CD4-positive, alpha-beta T cell treated with Interferon alpha-2 for 1 hour (primary cell): ENCODE measurements around the gene RNPEPL1.
A peak's percentile ranks its signal among the peaks of the same experiment; 100 is the strongest.

ENCODE experiments used
- DNase-seq, 2 donors: peaks; one replicate each; pipeline ENCODE4 v3.0.0-alpha.2; 2020 to 2022

Gene RNPEPL1

GRCh38 chr2:240565333-240566202 is 2.7 kb upstream of the RNPEPL1 start:
- peak; percentile 93 to 95 for DNase-seq

DNA sequence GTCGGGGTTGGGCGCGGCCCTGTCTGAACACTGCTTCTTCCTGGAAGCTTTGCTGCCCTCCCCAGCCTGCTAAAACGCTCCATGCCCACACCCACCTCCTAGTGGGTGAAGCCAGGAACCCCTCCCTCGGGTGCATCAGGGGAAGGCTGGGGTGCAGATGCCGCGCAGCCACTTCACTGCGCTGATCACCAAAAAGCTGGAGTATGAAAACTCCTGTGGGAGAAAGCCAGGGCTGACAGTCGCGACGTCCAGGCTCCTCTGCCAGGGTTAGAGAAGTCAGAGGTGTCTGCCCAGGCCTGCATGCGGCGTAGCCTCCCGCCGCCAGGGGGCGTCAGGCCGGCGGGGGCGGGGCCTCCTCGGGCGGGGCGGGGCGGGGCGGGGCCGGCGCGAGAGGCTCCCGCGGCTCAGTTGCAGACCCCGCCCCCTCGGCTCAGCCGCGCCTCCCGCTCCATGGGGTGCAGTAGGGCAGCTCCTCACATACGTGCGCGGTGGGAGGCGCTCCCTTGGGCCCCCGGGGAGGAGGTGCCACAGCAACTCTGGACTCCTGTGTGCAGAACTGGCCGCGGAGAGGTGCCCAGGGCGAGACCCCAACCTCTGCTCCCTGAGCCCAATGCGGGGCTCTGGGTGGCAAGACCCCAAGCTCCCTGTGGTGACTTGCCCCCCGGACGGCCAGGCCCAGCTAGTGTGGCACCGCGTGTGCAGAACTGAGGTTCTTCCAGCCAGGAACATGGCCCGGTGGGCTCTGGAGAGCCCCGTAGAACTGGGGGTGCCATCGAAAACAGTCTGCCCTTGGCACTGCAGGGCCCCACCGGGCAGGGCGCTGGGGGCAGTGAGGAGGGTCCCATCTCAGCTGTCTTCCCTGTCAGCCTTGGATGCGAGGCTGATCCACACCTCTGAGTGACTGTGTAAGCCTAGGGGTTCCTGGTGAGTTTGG is 1.8 kb upstream of the RNPEPL1 start:
- peak; percentile 94 to 95 for DNase-seq

DNA sequence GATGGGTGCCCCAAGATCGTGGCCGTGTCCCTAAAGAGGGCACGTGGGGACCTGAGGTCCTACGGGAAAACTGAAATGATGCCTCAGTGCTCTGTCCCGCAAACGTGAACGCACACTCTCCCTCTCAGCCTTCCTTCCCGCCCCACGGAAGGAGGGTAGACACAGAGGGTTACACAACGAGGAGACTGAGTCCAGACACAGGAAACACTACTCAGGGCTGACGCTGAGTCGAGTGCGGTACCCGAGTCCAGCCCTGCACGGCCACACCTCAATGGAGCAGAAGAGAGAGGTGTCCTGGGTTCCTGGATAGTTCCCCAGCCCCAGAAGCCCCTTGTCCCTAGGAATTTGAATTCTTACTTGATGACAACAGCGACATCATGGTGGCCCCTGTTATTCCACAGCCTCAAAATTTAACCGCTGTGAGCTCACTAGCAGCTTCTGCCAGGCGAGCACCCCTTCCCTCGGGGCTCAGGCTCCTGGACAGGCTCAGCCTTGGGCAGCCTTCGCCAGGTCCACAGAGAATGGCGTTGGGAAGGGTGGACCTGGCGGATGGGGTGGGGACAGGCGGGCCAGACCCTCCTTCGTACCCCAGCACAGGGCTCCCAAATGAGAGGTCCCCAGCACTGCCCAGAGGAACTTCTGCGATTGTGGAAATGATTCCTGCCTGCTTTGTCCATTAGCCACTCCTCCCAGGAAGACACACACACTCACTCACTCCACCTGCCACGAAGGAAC is 980 bp upstream of the RNPEPL1 start:
- peak in 1 of 2 donors; percentile 47 for DNase-seq

- DNase-seq, result peak in 1 of 2 donors; percentile 52
Observed at GRCh38 chr2:240568678-240569522, 616 bp downstream of the RNPEPL1 start.

GRCh38 chr2:240569523-240569997 is 1.3 kb downstream of the RNPEPL1 start:
- peak in 1 of 2 donors; percentile 0 for DNase-seq

GRCh38 chr2:240569998-240570530 is 1.8 kb downstream of the RNPEPL1 start:
- DNase-seq, result peak in 1 of 2 donors; percentile 0

GRCh38 chr2:240570531-240571313 is 2.4 kb downstream of the RNPEPL1 start:
- no peak for DNase-seq

DNA sequence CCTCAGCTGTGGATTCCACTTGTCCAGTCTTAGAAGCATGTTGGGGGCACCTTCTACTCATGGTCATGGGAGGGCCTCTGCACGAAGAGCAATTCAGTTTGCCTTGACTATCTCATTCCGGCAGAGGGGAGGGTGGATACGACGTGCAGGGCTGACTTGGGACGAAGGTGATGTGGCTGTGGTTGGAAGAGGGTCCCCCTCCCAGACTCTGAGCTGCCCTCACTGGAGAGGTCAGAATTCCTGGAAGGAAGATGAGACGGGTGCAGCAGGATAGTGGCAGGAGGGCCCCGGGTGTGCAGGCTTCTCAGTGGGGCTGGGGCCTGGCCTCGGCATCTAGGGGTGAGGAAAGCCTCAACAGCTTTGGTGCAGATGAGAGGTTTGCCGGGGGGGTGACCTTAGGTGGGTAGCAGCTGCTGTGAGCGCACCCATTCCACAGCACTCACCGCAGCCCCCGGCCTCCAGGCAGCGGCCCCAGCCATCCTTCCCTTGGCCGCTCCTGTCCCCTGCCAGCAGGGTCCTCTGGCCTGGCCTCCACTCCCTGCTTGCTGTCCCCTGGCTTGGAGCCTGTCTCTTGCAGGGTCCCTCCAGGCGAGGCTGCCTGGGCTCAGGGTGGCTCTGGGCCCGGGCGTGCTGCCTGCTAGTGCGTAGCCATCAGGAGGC is 3.2 kb downstream of the RNPEPL1 start:
- no peak for DNase-seq

DNA sequence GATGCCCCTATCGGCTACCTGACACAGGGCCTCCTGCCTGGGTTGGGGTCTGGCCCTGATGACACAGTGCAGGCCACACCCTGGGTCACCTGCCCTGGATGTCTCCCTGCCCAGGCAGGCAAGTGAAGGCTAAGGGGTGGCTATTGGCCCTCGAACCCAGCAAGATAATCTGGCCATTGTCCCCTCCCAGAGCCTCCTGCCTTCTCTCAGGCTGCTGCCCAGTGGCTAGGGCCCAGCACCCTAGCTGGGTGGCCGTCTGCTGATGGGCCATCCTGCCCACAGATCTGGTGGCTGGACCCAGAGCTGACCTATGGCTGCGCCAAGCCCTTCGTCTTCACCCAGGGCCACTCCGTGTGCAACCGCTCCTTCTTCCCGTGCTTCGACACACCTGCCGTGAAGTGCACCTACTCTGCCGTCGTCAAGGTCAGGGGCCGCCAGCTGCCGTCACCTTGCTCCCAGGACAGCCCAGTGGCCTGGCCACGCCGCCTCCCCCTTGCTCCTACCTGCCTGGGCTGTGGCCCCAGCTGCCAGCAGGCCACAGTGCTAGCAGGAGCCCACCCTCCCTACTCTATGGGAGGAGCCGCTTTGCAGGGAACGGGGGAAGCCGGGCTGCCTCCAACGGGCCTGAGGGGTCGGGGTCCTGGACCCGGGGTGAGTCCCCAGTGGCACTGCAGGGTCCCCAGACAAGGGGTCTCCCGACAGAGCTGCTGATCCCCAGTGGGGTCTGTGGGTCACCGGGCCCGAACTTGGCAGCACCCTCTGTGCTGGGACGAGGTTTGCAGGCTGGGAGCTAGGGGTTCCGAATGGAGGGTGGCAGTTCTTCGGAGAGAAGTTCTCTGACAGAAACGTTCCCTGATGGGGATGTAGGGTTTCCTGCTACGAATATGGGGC is 4.1 kb downstream of the RNPEPL1 start:
- no peak for DNase-seq

GRCh38 chr2:240573071-240573515 is 4.8 kb downstream of the RNPEPL1 start:
- no peak for DNase-seq

DNA sequence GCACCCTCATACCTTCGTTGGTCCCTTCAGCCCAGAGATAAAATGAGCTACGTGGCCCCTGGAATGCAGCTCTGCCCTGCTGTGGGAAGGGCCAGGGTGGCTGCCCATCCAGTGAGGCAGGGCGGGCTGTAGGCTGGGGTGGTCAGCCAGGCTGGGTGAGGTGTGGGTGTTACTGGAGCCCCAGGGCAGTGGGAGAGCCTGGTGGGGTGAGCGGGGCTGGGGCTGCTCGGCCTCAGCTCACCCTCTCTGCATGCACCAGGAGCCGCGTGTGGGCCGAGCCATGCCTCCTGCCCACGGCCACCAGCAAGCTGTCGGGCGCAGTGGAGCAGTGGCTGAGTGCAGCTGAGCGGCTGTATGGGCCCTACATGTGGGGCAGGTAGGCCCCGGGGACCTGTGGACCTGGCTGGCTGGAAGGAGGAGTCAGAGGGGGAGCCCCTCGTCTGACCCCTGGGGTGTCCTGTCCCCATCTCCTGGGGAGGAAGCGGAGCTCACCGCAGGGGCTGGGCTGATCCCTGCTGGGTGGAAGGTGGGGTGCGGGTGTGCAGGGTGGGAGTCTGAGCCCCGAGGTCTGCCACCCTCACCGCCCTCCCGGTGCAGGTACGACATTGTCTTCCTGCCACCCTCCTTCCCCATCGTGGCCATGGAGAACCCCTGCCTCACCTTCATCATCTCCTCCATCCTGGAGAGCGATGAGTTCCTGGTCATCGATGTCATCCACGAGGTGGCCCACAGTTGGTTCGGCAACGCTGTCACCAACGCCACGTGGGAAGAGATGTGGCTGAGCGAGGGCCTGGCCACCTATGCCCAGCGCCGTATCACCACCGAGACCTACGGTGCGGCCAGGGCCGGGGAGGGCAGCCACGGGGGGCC is 5.5 kb downstream of the RNPEPL1 start:
- DNase-seq, result no peak

GRCh38 chr2:240574386-240575100 is 6.3 kb downstream of the RNPEPL1 start:
- DNase-seq, result no peak

DNA sequence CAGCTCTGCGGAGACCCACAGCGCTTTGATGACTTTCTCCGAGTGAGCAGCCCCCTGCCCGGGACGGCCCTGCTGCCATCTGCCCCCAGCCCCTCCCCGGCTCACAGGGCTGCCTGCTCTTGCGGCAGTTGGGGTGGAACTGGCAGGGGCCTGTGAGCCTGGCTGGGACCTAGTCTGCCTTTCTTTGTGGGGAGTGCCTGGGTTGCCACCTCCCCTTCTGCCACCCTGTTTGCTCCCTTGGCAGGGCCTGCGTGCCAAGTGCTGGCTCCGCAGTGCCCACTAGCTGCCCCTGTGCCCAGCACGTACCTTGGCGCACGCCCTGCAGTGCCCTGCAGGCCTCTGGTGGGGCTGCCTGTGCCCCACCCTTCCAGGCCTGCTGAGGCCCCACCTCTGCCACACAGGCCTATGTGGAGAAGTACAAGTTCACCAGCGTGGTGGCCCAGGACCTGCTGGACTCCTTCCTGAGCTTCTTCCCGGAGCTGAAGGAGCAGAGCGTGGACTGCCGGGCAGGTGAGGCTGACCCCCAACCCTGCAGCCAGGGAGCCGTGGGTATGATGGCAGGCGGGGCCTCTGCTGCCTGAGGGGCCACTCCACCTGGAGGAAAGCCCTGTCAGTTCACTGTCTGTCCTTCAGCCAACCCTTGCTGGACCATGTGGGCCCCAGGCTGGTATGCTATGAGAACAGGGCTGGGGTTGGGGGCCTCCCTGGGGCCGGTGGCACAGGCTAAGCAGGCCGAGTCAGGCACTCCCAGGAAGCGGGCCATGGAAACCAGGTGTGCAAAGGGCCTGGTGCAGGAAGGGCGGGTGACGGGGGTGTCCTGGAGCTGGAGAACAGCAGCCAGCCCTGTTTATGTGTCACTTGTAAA is 7.0 kb downstream of the RNPEPL1 start:
- no peak for DNase-seq

DNA sequence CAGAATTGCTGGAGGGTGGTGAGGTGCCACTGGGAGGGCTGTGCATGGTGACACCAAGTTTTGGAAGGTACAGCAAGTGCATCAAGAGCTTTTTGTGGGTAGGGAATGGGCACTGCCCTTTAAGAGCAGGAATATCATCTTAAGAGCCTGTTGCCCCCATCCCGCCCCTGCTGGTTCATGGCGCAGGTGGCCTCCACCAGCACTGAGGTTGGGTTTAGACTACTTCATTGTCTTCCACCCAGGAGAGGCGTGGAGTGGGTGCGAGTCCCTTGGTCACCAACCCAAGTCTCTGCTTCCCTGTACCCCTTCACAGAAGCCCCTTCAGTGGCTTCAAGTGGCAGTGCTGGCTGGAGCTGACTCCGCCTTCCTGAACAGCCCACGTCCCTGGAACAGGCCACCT is 7.8 kb downstream of the RNPEPL1 start:
- DNase-seq, result no peak

GRCh38 chr2:240576436-240577205 is 8.3 kb downstream of the RNPEPL1 start:
- DNase-seq, result no peak
